ENCODE measurements around the gene LRRN3.

Gene LRRN3

DNA sequence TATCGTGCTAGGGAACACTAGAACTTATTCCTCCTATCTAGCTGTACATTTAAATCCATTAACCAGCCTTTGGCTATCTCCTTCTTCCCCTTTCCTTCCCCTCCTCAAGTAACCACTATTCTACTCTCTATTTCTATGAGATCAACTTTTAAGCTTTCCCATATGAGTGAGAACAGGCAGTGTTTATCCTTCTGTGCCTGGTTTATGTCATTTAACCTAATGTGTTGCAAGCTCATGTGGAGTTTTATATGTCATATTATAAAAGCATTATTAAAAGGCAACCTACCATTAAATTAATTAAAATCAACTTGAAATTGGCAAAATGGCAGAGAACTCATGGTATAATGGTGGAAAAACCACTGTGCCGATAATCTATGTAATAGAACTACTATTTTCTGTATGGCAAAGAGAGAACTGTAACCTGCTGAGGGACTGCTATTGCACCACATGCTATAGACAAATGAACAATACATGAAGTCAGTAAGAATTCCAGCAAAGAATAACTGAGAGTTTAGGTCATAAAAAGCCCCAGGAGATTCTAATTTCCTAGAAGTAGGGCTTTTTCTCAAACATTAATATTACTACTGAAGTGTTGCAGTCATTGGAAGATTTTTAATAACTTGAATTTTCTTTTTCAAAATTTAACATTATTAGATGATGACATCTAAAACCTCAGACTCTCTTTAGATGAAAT is 81.8 kb downstream of the LRRN3 start:
- no peak for DNase-seq

DNA sequence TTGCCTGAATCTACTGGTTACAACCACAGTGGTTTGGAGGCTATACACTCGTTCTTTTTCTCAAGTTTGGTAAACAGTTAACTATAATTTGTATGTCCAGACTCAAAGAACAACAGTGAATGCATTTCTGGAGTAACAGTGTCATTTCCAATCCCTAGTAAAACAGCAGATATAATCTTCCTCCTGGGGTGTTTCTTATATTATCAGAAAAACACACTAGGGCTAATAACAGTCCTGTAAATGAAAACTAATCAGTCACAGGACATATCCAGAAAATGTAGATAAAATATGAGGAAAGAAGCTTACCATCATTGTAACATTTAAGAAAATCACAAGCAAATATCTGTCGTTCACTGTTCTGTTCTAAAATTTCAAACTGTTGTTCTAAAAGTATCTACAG is 82.6 kb downstream of the LRRN3 start:
- DNase-seq = no peak

DNA sequence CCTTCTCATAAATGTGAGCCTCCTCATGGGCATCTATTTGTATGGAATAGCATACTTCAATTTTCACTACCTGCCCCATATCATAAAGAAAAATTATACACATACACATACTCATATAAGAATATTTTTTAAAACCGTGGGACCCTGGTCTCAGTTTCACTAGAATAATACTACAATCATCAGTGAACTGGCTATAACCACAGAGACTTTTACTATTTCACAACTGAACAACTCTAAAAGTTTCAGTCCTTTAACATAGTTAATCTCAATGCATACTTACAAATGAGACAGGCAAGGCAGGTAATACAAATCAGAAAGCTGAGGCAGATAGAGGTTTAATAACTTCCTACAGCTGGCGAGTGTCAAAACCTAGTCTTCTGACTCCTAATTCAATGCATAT is 83.1 kb downstream of the LRRN3 start:
- no peak for DNase-seq

DNA sequence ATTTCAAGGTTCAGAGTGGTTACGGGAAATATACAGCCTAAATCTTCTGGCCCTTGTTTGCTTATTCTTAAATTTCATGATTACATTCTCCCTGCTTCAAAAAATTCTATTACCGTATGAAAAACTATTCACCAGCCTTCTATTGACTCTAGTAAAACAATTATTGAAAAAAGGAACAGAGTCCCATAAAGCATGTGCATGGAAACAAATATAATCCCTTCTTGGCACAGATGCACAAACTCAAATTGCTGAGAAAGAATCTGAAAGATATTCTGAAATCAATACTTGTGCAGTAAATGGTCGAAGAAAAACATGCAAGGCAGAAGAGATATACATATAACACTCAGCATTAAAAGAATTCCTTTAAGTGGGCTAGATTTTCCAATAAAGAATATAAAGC is 83.6 kb downstream of the LRRN3 start:
- DNase-seq = no peak

Measured in MV-4-11 (cell line).